ENCODE data around the gene AFM. TPM values are rescaled to one million over a fixed set of nuclear protein-coding genes. Genes with fewer than 3 reads are reported as not detected.

Gene AFM
- total and polyA plus RNA-seq, 12 donors = not detected

DNA sequence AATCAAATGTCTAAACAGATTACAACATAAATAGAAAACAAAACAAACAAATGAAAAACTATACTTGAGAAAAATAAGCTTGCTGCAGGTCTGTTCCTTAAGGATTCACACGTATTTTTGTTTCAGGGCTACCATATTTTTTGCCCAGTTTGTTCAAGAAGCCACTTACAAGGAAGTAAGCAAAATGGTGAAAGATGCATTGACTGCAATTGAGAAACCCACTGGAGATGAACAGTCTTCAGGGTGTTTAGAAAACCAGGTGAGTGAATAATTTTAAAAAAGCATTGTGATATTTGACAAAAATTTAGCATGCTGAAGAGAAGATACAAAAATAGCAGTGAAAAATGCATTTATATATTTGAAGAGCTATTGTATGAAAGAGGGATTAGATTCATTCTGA lies 43.5 kb upstream of the AFM start:
- intact Hi-C loops (cut with DNase I) = no loop called here
- Histone ChIP-seq H3K36me3 (no peaks in the 10 kb centered on the region), H3K9me3 (no peaks in the 10 kb centered on the region), H3K4me1 (no peaks in the 10 kb centered on the region), H3K27ac (no peak overlapping the region), H3K27me3 (peaks cover 0 to 16% (median 0%) of the 10 kb centered on the region in 7 donors), H3K4me3 (no peak overlapping the region)
- ATAC-seq (no peak), DNase-seq (no peak)
- TF ChIP-seq, protein P1, sequence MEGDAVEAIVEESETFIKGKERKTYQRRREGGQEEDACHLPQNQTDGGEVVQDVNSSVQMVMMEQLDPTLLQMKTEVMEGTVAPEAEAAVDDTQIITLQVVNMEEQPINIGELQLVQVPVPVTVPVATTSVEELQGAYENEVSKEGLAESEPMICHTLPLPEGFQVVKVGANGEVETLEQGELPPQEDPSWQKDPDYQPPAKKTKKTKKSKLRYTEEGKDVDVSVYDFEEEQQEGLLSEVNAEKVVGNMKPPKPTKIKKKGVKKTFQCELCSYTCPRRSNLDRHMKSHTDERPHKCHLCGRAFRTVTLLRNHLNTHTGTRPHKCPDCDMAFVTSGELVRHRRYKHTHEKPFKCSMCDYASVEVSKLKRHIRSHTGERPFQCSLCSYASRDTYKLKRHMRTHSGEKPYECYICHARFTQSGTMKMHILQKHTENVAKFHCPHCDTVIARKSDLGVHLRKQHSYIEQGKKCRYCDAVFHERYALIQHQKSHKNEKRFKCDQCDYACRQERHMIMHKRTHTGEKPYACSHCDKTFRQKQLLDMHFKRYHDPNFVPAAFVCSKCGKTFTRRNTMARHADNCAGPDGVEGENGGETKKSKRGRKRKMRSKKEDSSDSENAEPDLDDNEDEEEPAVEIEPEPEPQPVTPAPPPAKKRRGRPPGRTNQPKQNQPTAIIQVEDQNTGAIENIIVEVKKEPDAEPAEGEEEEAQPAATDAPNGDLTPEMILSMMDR (IDR thresholded peaks at IDR 0.05) = no peak
- WGBS, 2 donors = 68 to 70% methylated on average over 1 of the region's 1 CpG

DNA sequence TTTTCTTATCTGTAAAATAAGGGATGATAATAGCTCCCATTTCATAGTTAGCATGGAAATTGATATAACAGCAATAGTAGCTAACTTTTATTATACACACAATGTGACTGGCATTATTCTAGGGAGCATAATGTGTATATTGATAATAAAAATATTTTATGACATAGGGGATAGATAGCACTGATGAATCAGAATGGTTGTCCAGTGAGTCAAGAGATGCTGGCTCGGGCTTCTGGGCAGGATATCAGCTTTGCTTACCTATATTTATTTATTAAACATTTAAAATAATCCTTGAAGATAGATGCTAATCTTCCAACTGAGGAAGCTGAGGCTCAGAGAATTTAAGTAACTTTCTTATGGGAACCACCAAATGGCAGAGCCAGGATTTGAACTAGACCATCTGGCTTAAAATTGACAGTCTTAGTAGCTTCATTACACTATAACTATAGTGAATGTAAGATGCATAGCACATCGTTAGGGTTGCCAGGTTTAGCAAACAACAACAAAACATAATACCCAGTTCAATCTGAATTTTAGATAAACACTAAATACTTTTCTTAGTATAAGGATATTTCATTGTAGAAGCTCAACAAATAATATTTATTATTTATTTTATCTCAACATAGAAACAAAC lies 42.8 kb upstream of the AFM start:
- Histone ChIP-seq H3K4me1 (no peaks in the 10 kb centered on the region), H3K36me3 (no peaks in the 10 kb centered on the region), H3K27me3 (peaks cover 0 to 16% (median 0%) of the 10 kb centered on the region in 7 donors), H3K4me3 (no peak overlapping the region), H3K27ac (no peak overlapping the region), H3K9me3 (no peaks in the 10 kb centered on the region)
- TF ChIP-seq, protein P1 (IDR thresholded peaks at IDR 0.05) = no peak
- WGBS, 2 donors = 62 to 68% methylated on average over 2 of the region's 2 CpGs
- ATAC-seq = no peak
- DNase-seq = no peak
- intact Hi-C loops (cut with DNase I) = no loop called here

DNA sequence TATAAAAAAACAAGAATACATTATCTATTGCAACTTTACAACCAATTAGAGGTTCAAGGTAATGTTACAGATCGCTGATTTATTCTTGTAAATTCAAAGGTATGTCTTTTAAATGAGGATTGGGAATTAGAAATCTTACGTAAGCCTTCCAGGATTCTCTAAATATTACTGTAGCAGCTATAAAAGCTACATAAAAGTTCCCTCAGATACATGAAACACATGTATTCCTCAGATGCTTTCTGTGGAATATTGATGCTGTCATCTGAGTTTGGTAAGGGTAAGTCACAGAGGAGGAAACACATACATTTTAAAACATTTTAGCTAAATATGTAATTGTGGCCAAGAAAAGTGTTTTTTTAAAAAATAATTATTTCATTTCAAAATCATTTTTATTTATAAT lies 42.1 kb upstream of the AFM start:
- Histone ChIP-seq H3K27me3 (peaks cover 0 to 16% (median 0%) of the 10 kb centered on the region in 7 donors), H3K4me1 (no peaks in the 10 kb centered on the region), H3K9me3 (no peaks in the 10 kb centered on the region), H3K27ac (no peak overlapping the region), H3K4me3 (no peak overlapping the region), H3K36me3 (no peaks in the 10 kb centered on the region)
- ATAC-seq (no peak), DNase-seq (no peak)
- intact Hi-C loops (cut with DNase I) = no loop called here
- TF ChIP-seq, protein P1 (IDR thresholded peaks at IDR 0.05) = no peak
- WGBS, 2 donors = 82 to 83% methylated on average over 2 of the region's 2 CpGs

DNA sequence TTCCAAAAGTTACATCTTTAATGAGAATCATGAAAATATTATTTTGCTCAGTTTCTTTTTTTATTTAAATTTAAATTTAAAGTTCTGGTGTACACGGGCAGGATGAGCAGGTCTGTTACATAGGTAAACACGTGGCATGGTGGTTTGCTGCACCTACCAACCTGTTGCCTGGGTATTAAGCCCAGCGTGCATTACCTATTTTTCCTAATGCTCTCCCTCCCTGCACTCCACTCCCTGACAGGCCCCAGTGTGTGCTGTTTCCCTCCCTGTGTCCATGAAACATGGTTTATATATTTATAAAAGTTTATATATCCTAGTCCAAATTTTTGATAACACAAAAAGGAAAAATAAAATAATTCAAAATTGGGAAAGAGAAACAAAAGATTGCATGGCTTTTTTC lies 41.6 kb upstream of the AFM start:
- Histone ChIP-seq H3K36me3 (no peaks in the 10 kb centered on the region), H3K4me3 (no peak overlapping the region), H3K27ac (no peak overlapping the region), H3K27me3 (peaks cover 0 to 17% (median 0%) of the 10 kb centered on the region in 7 donors), H3K9me3 (no peaks in the 10 kb centered on the region), H3K4me1 (no peaks in the 10 kb centered on the region)
- DNase-seq (no peak), ATAC-seq (no peak)
- intact Hi-C loops (cut with DNase I) = no loop called here
- TF ChIP-seq, protein P1 (IDR thresholded peaks at IDR 0.05) = no peak
- 76 to 79% methylated on average over 3 of the region's 3 CpGs for WGBS, 2 donors
